Tibial nerve (tissue), 4 donors: ENCODE data around the gene FMN1. TPM values are rescaled to one million over a fixed set of nuclear protein-coding genes. Genes with fewer than 3 reads are reported as not detected.

Experiments
- DNase-seq, 2 donors: peaks; one replicate each; pipeline ENCODE4 v3.0.0-alpha.2; 2019; ENCODE audit warnings: low spot score in 2 of 2
- H3K27ac ChIP-seq, 4 donors: fragments of 200-600 bp; sonication (generic) in 3 of 4; one replicate each; pipeline ENCODE4 v1.5.1; 2017 to 2019; ENCODE audit warnings: mild to moderate bottlenecking in 1 of 4
- H3K27me3 ChIP-seq, 2 donors: fragments of 200-600 bp; sonication (generic) in 1 of 2; one replicate each; pipeline versions ENCODE4 v1.5.1 to v1.6.0; 2017 to 2019
- H3K36me3 ChIP-seq, 3 donors: fragments of 200-600 bp; sonication (generic); one replicate each; pipeline ENCODE4 v1.5.1; 2018 to 2019
- H3K4me1 ChIP-seq, 4 donors: fragments of 200-600 bp; sonication (generic) in 3 of 4; one replicate each; pipeline ENCODE4 v1.5.1; 2017 to 2019
- H3K4me3 ChIP-seq, 4 donors: fragments of 200-600 bp; sonication (generic) in 3 of 4; one replicate each; pipeline ENCODE4 v1.5.1; 2017 to 2019; ENCODE audit warnings: mild to moderate bottlenecking in 1 of 4, moderate library complexity in 1 of 4
- H3K9me3 ChIP-seq, 4 donors: fragments of 200-600 bp; sonication (generic) in 3 of 4; one replicate each; pipeline ENCODE4 v1.5.1; 2017 to 2019
- CTCF ChIP-seq, 5 experiments: fragments of 200-600 bp in 3 of 5; fragments of 450-650 bp in 2 of 5; sonication (generic) in 3 of 5; IDR thresholded peaks; one replicate each; pipeline ENCODE4 v1.5.1; 2016 to 2019; ENCODE audit warnings: antibody characterized with exemption in 5 of 5, mild to moderate bottlenecking in 3 of 5, moderate library complexity in 2 of 5
- EP300 ChIP-seq, 2 donors: sonication (generic); formaldehyde crosslinking; IDR thresholded peaks; one replicate each; pipeline ENCODE4 v1.6.1; 2017; ENCODE audit warnings: antibody characterized with exemption in 2 of 2, mild to moderate bottlenecking in 1 of 2
- POLR2A ChIP-seq, 2 donors: fragments of 450-650 bp; IDR thresholded peaks; one replicate each; pipeline ENCODE4 v1.6.1; 2017; ENCODE audit warnings: antibody characterized with exemption in 2 of 2, mild to moderate bottlenecking in 2 of 2, moderate library complexity in 2 of 2
- WGBS, 2 donors: methylation state at CpG; one replicate each; pipeline ENCODE4 v1.1.5; 2018; 5-methylcytosine and 5-hydroxymethylcytosine counted together
- total RNA-seq, 4 donors: library from RNA; depleted of rRNA; stranded (reverse); fragments of >200 nt; gene quantifications; one replicate each; pipeline ENCODE4 v1.1.0, GENCODE V29; 2016

FMN1 gene
- total RNA-seq, 4 donors from 2014 or later = 15.1 to 62.1 (median 20.7) TPM

- WGBS, 2 donors = 56 to 68% methylated on average over 3 of the region's 3 CpGs
These were observed 11.9 kb upstream of the FMN1 start for GRCh38 chr15:33206366-33206765.

GRCh38 chr15:33204926-33205325 is 10.4 kb upstream of the FMN1 start:
- no peaks in the 10 kb centered on the region for H3K36me3 ChIP-seq
- H3K27me3 ChIP-seq = no peaks in the 10 kb centered on the region
- no peaks in the 10 kb centered on the region for H3K4me1 ChIP-seq
- WGBS, 2 donors = 89 to 90% methylated on average over 3 of the region's 3 CpGs
- TF ChIP-seq CTCF (IDR thresholded peaks at IDR 0.05) (no peak), POLR2A (IDR thresholded peaks at IDR 0.05) (no peak), EP300 (IDR thresholded peaks at IDR 0.05) (no peak)
- H3K27ac ChIP-seq = no peak overlapping the region
- no peak overlapping the region for H3K4me3 ChIP-seq
- no peak for DNase-seq
- H3K9me3 ChIP-seq = no peaks in the 10 kb centered on the region

More at GRCh38 chr15:33206366-33206765, 11.9 kb upstream of the FMN1 start:
- no peak for DNase-seq
- Histone ChIP-seq H3K36me3 (no peaks in the 10 kb centered on the region), H3K27ac (no peak overlapping the region), H3K27me3 (no peaks in the 10 kb centered on the region), H3K4me1 (no peaks in the 10 kb centered on the region), H3K4me3 (no peak overlapping the region), H3K9me3 (no peaks in the 10 kb centered on the region)
- TF ChIP-seq POLR2A (IDR thresholded peaks at IDR 0.05) = no peak
- TF ChIP-seq CTCF (IDR thresholded peaks at IDR 0.05) = no peak
- TF ChIP-seq EP300 (IDR thresholded peaks at IDR 0.05) = no peak

GRCh38 chr15:33204087-33204486 is 9.6 kb upstream of the FMN1 start:
- Histone ChIP-seq H3K4me1 (no peaks in the 10 kb centered on the region), H3K9me3 (no peaks in the 10 kb centered on the region), H3K36me3 (no peaks in the 10 kb centered on the region), H3K27ac (no peak overlapping the region), H3K4me3 (no peak overlapping the region), H3K27me3 (no peaks in the 10 kb centered on the region)
- TF ChIP-seq EP300 (IDR thresholded peaks at IDR 0.05) (no peak), POLR2A (IDR thresholded peaks at IDR 0.05) (no peak), CTCF (IDR thresholded peaks at IDR 0.05) (no peak)
- DNase-seq = no peak

- Histone ChIP-seq H3K27me3 (no peaks in the 10 kb centered on the region), H3K4me1 (no peaks in the 10 kb centered on the region), H3K9me3 (no peaks in the 10 kb centered on the region), H3K27ac (no peak overlapping the region), H3K4me3 (peak overlapping the region in 2 of 4 donors; percentile 4 to 12), H3K36me3 (no peaks in the 10 kb centered on the region)
- DNase-seq = no peak
- WGBS, 2 donors = 32% methylated on average over 9 of the region's 9 CpGs
- TF ChIP-seq EP300 (IDR thresholded peaks at IDR 0.05) (no peak), CTCF (IDR thresholded peaks at IDR 0.05) (no peak), POLR2A (IDR thresholded peaks at IDR 0.05) (no peak)
These were observed 7.1 kb upstream of the FMN1 start for GRCh38 chr15:33201491-33202231.

GRCh38 chr15:33200903-33201302 is 6.4 kb upstream of the FMN1 start:
- Histone ChIP-seq H3K27me3 (no peaks in the 10 kb centered on the region), H3K4me3 (no peak overlapping the region), H3K4me1 (no peaks in the 10 kb centered on the region), H3K9me3 (no peaks in the 10 kb centered on the region), H3K27ac (no peak overlapping the region), H3K36me3 (no peaks in the 10 kb centered on the region)
- 78 to 85% methylated on average over 7 of the region's 7 CpGs for WGBS, 2 donors
- DNase-seq = no peak
- no peak for TF ChIP-seq EP300 (IDR thresholded peaks at IDR 0.05)
- TF ChIP-seq CTCF (IDR thresholded peaks at IDR 0.05) = no peak
- TF ChIP-seq POLR2A (IDR thresholded peaks at IDR 0.05) = no peak
